K562 (cell line): Measurements from ENCODE around the gene TRIP11. TPM values are rescaled to one million over a fixed set of nuclear protein-coding genes. Genes with fewer than 3 reads are reported as not detected.
"Not testable (repeated sequence)": the region's sequence is repeated elsewhere in the genome, so short reads cannot be mapped to it uniquely, and the experiment has no call there.

Source experiments
- ATAC-seq: fragments of 200-7000 bp; cut with Tn5 transposase; 3 replicates; pipeline ENCODE4 v1.9.1; 2020; ENCODE audit warnings: moderate library complexity
- BruUV-seq: library from RNA; stranded (reverse); fragments of 400-500 nt; replicated peaks from 2 replicates; lab custom pipeline; 2021; lab: Mats Ljungman, UMichigan
- CTCF ChIA-PET: fragments of 300-600 bp; formaldehyde crosslinking; extraction: SDS; loops from one replicate; lab custom pipeline; 2021; ENCODE audit warnings: low intra/inter-chr PET ratio; lab: Yijun Ruan, JAX
- POLR2A ChIA-PET: fragments of 300-600, 350-650 bp; sonication (Branson Sonifier 250); formaldehyde crosslinking; extraction: SDS; loops from one replicate; lab custom pipeline; 2021; ENCODE audit warnings: antibody characterized with exemption, inconsistent platforms; lab: Yijun Ruan, JAX
- DNase-seq, 4 experiments: peaks; one replicate each; pipeline versions ENCODE4 v3.0.0 to v3.0.0-alpha.2; 2011 to 2018; ENCODE audit warnings: low spot score in 3 of 4, mixed read lengths in 3 of 4; ENCODE audit errors: extremely low read depth in 1 of 4
- FAIRE-seq: peaks from 2 replicates; lab custom pipeline; 2011; peaks lifted over from hg19 to GRCh38; lab: Jason Lieb, UNC
- H2AFZ ChIP-seq: 2 replicates; pipeline ENCODE4 v1.6.0; 2011; ENCODE audit warnings: low read depth, low read length, control low read depth, inconsistent platforms
- H3K27ac ChIP-seq: fragments of 200-600 bp; 3 replicates; pipeline ENCODE4 v1.8.0; 2011; ENCODE audit warnings: low read depth, mild to moderate bottlenecking, control low read depth, inconsistent platforms, low read length, moderate library complexity, mixed read lengths; ENCODE audit errors: extremely low read depth
- H3K27me3 ChIP-seq, 2 experiments: fragments of 300-600 bp in 1 of 2; 2 replicates in 1 of 2; 3 replicates in 1 of 2; pipeline versions ENCODE4 v1.6.0 to v1.8.0; 2011; ENCODE audit warnings: inconsistent platforms in 2 of 2, low read length in 2 of 2, mild to moderate bottlenecking in 1 of 2, mixed read lengths in 1 of 2, moderate library complexity in 1 of 2; ENCODE audit not compliant: control insufficient read depth in 2 of 2, insufficient read depth in 2 of 2
- H3K36me3 ChIP-seq: fragments of 300-600 bp; 3 replicates; pipeline ENCODE4 v1.8.0; 2011; ENCODE audit warnings: mild to moderate bottlenecking, low read length, inconsistent platforms; ENCODE audit not compliant: control insufficient read depth, insufficient read depth
- H3K4me1 ChIP-seq, 2 experiments: fragments of 200-600 bp in 1 of 2; replicated peaks in 1 of 2; 2 replicates in 1 of 2; 3 replicates in 1 of 2; pipeline versions ENCODE4 v1.5.1 to v1.8.0; 2011; ENCODE audit warnings: inconsistent platforms in 2 of 2, low read length in 2 of 2, mild to moderate bottlenecking in 1 of 2, mixed read lengths in 1 of 2, moderate library complexity in 1 of 2; ENCODE audit not compliant: control insufficient read depth in 2 of 2, insufficient read depth in 2 of 2
- H3K4me2 ChIP-seq: 2 replicates; pipeline ENCODE4 v1.6.1; 2011; ENCODE audit warnings: low read length, control low read depth, inconsistent platforms, mixed read lengths; ENCODE audit not compliant: insufficient read depth
- H3K4me3 ChIP-seq: fragments of 200-600 bp; sonication (generic), shearing (Covaris generic); 2 replicates; pipeline ENCODE4 v1.5.1; 2016; ENCODE audit warnings: control low read depth, inconsistent platforms
- H3K79me2 ChIP-seq: fragments of 200-600 bp; 3 replicates; pipeline ENCODE4 v1.8.0; 2011; ENCODE audit warnings: low read length, inconsistent platforms; ENCODE audit not compliant: control insufficient read depth, insufficient read depth
- H3K9ac ChIP-seq, 2 experiments: 2 replicates each; pipeline versions ENCODE4 v1.6.0 to v1.6.1; 2011; ENCODE audit warnings: low read depth in 2 of 2, low read length in 2 of 2, control low read depth in 1 of 2, inconsistent platforms in 1 of 2, mild to moderate bottlenecking in 1 of 2, mixed read lengths in 1 of 2; ENCODE audit not compliant: insufficient read depth in 1 of 2
- H3K9me1 ChIP-seq: one replicate; pipeline ENCODE4 v1.6.0; 2011; ENCODE audit warnings: inconsistent platforms, mild to moderate bottlenecking, low read length, moderate library complexity; ENCODE audit not compliant: control insufficient read depth, insufficient read depth
- H3K9me3 ChIP-seq: replicated peaks from 2 replicates; pipeline ENCODE4 v1.5.1; 2011; ENCODE audit warnings: low read depth, low read length, inconsistent platforms; ENCODE audit not compliant: control insufficient read depth, insufficient read depth
- H4K20me1 ChIP-seq: replicated peaks from 2 replicates; pipeline ENCODE4 v1.6.1; 2011; ENCODE audit warnings: low read length, inconsistent platforms, mixed read lengths; ENCODE audit not compliant: control insufficient read depth, insufficient read depth
- CEBPB ChIP-seq: fragments of 450-650 bp; IDR thresholded peaks from 2 replicates; pipeline ENCODE4 v1.6.1; 2016; ENCODE audit warnings: missing genetic modification characterization, missing compliant biosample characterization
- POLR2H ChIP-seq: IDR thresholded peaks from 2 replicates; pipeline ENCODE4 v1.6.1; 2016; ENCODE audit warnings: missing genetic modification characterization, low read depth, mild to moderate bottlenecking, control low read depth, missing compliant biosample characterization, moderate library complexity
- POLR3A ChIP-seq: IDR thresholded peaks from 2 replicates; pipeline ENCODE4 v1.6.1; 2011; ENCODE audit warnings: borderline replicate concordance, mild to moderate bottlenecking, moderate library complexity; ENCODE audit not compliant: insufficient read length, insufficient read depth; ENCODE audit errors: extremely low read depth
- TAF15 ChIP-seq: fragments of 200-400 bp; formaldehyde crosslinking; IDR thresholded peaks from 2 replicates; pipeline ENCODE4 v1.6.1; 2017; ENCODE audit warnings: mild to moderate bottlenecking, low read depth, low read length, moderate library complexity
- WGBS: fragments of 100-300 bp; shearing (Covaris generic); methylation state at CpG from one replicate; pipeline ENCODE4 v1.1.6; 2016; ENCODE audit warnings: low coverage, mixed read lengths; ENCODE audit not compliant: insufficient coverage; ENCODE audit errors: missing lambda C conversion rate; 5-methylcytosine and 5-hydroxymethylcytosine counted together
- in situ Hi-C: fragments of 300-500 bp; cut with MboI; formaldehyde crosslinking; loops from 4 replicates; pipeline ENCODE4 v1.15.0; 2018; ENCODE audit warnings: inconsistent platforms, mixed read lengths
- intact Hi-C: fragments of 100-400 bp; cut with micrococcal nuclease; formaldehyde crosslinking; loops from 2 replicates; pipeline ENCODE4 v1.14.2; 2022
- polyA plus RNA-seq, 8 experiments: library from polyadenylated mRNA; depleted of rRNA in 4 of 8; stranded (reverse) in 5 of 8; unstranded in 3 of 8; fragments of >200 nt; fragmentation: Nextera tagmentation in 2 of 8; fragmentation: Illumina TruSeq in 1 of 8; extraction: Ambion mirVana in 2 of 8; extraction: Trizol in 1 of 8; gene quantifications; 2 replicates each; pipeline versions ENCODE4 v1.2.1 to v1.2.3, GENCODE V29; 2011 to 2014; ENCODE audit warnings: inconsistent platforms in 1 of 8, missing spikeins in 1 of 8
- total RNA-seq, 7 experiments: library from RNA; depleted of rRNA in 6 of 7; stranded (reverse); fragments of >200 nt in 6 of 7; fragmentation: Illumina TruSeq in 2 of 7; extraction: Trizol in 2 of 7; gene quantifications; 2 replicates each; pipeline versions ENCODE4 v1.2.1 to v1.2.3, GENCODE V29; 2011 to 2021; ENCODE audit warnings: low replicate concordance in 1 of 7
- TF ChIP-seq, protein P1 (sequence below), 2 experiments: IDR thresholded peaks; 2 replicates each; pipeline ENCODE4 v1.6.1; 2012; ENCODE audit warnings: improper control_type of control experiment in 2 of 2, low read depth in 2 of 2, low read length in 2 of 2, borderline replicate concordance in 1 of 2
- TF ChIP-seq, protein P2 (sequence below): IDR thresholded peaks from 2 replicates; pipeline ENCODE4 v1.6.1; 2011; ENCODE audit not compliant: insufficient read length; ENCODE audit errors: extremely low read depth

TRIP11 gene
- total and polyA plus RNA-seq, 9 of the 15 experiments (the other 6 are each of a cell fraction or from before 2014, with no cell fraction given) = 4.0 to 20.0 (median 10.9) TPM

DNA sequence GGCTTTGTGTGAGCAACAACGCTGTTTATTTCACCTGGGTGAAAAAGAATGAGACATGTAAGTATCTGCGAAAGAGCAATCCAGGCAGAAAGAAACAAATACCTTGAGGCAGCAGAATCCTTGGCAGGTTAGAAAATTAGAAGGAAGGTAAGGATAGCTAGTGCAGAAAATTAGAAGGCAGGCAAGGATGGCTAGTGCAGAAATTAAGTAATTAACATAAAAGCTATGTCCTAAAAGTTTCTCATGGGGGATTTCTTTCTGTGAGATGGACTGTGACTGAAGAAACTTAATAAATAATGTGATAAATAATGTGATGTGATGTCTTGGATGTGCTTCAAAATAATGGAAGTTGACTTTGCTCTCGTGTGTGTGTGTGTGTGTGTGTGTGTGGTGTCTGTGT, 9.9 kb upstream of the TRIP11 start (continued):
- TF ChIP-seq, protein P1, sequence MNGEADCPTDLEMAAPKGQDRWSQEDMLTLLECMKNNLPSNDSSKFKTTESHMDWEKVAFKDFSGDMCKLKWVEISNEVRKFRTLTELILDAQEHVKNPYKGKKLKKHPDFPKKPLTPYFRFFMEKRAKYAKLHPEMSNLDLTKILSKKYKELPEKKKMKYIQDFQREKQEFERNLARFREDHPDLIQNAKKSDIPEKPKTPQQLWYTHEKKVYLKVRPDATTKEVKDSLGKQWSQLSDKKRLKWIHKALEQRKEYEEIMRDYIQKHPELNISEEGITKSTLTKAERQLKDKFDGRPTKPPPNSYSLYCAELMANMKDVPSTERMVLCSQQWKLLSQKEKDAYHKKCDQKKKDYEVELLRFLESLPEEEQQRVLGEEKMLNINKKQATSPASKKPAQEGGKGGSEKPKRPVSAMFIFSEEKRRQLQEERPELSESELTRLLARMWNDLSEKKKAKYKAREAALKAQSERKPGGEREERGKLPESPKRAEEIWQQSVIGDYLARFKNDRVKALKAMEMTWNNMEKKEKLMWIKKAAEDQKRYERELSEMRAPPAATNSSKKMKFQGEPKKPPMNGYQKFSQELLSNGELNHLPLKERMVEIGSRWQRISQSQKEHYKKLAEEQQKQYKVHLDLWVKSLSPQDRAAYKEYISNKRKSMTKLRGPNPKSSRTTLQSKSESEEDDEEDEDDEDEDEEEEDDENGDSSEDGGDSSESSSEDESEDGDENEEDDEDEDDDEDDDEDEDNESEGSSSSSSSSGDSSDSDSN (IDR thresholded peaks at IDR 0.05; ENCODE audit: borderline replicate concordance in 1 of 2, low read depth in 2 of 2, low read length in 2 of 2) = no peak
- TF ChIP-seq CEBPB (tag) (no peak), POLR3A (no peak), POLR2H (tag) (no peak), TAF15 (no peak)
- TF ChIP-seq, protein P2, sequence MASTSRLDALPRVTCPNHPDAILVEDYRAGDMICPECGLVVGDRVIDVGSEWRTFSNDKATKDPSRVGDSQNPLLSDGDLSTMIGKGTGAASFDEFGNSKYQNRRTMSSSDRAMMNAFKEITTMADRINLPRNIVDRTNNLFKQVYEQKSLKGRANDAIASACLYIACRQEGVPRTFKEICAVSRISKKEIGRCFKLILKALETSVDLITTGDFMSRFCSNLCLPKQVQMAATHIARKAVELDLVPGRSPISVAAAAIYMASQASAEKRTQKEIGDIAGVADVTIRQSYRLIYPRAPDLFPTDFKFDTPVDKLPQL = no peak

DNA sequence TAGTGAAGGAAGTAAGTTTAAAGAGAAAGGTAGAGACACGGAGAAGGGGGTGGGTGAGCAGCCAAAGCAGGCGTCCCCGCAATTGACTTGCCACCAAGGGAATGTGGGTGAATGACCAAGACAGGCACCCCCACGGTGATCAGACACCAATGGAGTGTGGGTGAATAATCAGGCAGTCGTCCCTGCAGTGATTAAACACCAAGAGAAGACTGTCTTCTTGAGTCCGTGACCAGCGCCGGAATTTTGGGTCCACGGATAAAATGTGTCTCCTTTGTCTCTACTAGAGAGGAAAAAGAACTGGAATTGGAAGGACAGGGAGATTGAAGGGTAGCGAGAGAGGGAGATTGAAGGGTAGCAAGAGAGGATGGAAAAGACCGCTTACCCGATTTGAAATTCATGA, 9.4 kb upstream of the TRIP11 start:
- POLR2A ChIA-PET, H3K4me2 ChIP-seq, FAIRE-seq, H4K20me1 ChIP-seq, CTCF ChIA-PET, intact Hi-C loops, H3K9me1 ChIP-seq, H3K27ac ChIP-seq, H2AFZ ChIP-seq, H3K4me3 ChIP-seq, H3K79me2 ChIP-seq, DNase-seq, ATAC-seq, H3K9ac ChIP-seq, H3K4me1 ChIP-seq, H3K27me3 ChIP-seq, H3K36me3 ChIP-seq, in situ Hi-C loops, H3K9me3 ChIP-seq, BruUV-seq: not testable (repeated sequence)
- 7% methylated on average over 4 of the region's 12 CpGs for WGBS
